ENCODE measurements around the gene KRTAP15-1.

The KRTAP15-1 gene

DNA sequence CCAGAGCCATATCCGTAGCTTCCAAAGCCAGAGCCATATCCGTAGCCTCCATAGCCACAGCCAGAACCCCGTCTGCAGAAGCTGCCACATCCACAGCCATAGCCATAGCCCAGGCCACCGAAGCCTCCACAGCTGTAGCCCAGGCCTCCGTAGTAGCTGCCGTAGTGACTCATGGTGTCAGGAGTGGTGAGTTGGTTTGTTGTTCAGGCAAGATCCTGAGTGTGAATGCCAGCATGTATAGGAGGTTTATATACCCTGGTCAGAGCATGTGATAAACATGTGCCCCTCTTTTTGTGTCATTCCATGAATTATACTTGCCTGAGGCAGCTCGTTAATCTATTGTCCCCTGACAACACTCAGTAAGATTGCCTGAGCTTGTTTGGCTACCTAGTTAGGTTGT is 40.1 kb downstream of the KRTAP15-1 start, which contains the start of gene KRTAP19-1:
TSS of gene KRTAP19-1 (minus strand) at position 223 of the 400 bp plus-strand sequence. CDS start at position 173, 50 bp downstream.
- Histone ChIP-seq H3K9me3 (ENCODE audit: insufficient read depth, low read depth, low read length) (no peaks in the 10 kb centered on the region), H3K79me2 (ENCODE audit: insufficient read depth, low read length) (no peaks in the 10 kb centered on the region), H3K4me1 (ENCODE audit: insufficient read depth, low read length, poor library complexity, severe bottlenecking) (no peaks in the 10 kb centered on the region), H3K4me3 (ENCODE audit: low read length, poor library complexity, severe bottlenecking) (no peak within 1 kb of the TSS), H3K4me2 (ENCODE audit: low read depth, low read length, poor library complexity, severe bottlenecking) (no peak within 1 kb of the TSS), H3K9ac (ENCODE audit: low read depth, low read length, poor library complexity, severe bottlenecking) (no peak within 1 kb of the TSS), H3K36me3 (ENCODE audit: insufficient read depth, low read length) (no peaks in the 10 kb centered on the region), H4K20me1 (ENCODE audit: insufficient read depth, low read length, poor library complexity, severe bottlenecking) (no peaks in the 10 kb centered on the region), H3K9me2 (replicated peaks; ENCODE audit: low read depth, low read length) (no peaks in the 10 kb centered on the region), H3F3A (ENCODE audit: low read depth) (no peaks in the 10 kb centered on the region), H2AFZ (ENCODE audit: low read length) (no peak within 1 kb of the TSS), H3K27me3 (ENCODE audit: insufficient read depth, low read length, poor library complexity, severe bottlenecking) (no peaks in the 10 kb centered on the region)
- TF ChIP-seq EZH2phosphoT487 (IDR thresholded peaks at IDR 0.05; ENCODE audit: borderline replicate concordance) = no peak
- TF ChIP-seq, protein P1, sequence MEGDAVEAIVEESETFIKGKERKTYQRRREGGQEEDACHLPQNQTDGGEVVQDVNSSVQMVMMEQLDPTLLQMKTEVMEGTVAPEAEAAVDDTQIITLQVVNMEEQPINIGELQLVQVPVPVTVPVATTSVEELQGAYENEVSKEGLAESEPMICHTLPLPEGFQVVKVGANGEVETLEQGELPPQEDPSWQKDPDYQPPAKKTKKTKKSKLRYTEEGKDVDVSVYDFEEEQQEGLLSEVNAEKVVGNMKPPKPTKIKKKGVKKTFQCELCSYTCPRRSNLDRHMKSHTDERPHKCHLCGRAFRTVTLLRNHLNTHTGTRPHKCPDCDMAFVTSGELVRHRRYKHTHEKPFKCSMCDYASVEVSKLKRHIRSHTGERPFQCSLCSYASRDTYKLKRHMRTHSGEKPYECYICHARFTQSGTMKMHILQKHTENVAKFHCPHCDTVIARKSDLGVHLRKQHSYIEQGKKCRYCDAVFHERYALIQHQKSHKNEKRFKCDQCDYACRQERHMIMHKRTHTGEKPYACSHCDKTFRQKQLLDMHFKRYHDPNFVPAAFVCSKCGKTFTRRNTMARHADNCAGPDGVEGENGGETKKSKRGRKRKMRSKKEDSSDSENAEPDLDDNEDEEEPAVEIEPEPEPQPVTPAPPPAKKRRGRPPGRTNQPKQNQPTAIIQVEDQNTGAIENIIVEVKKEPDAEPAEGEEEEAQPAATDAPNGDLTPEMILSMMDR (conservative IDR thresholded peaks at IDR 0.05; ENCODE audit: low read length) = no peak

DNA sequence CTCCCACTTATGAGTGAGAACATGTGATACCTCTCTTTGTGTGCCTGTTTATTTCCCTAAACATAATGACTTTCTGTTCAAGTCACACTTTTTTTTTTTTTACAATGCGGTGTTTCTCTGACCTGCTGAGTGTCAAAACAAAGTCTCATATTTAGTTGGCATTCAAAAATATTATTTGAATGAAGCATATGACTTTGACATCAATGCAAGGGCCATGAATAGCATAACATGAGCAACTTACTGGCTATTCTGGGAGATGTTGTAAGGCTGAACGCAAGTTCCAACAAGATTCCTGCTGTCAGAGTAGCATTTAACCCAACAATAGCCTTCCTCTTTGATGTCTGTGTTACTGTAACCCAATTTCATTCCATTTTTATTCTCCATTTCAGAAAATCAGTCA is 42.1 kb downstream of the KRTAP15-1 start:
- Histone ChIP-seq H3K79me2 (ENCODE audit: insufficient read depth, low read length) (no peaks in the 10 kb centered on the region), H3K9me3 (ENCODE audit: insufficient read depth, low read depth, low read length) (peaks cover 2% of the 10 kb centered on the region; the same call in 1 of the 2 replicates), H2AFZ (ENCODE audit: low read length) (no peak overlapping the region), H3K27me3 (ENCODE audit: insufficient read depth, low read length, poor library complexity, severe bottlenecking) (no peaks in the 10 kb centered on the region), H3K4me3 (ENCODE audit: low read length, poor library complexity, severe bottlenecking) (no peak overlapping the region), H4K20me1 (ENCODE audit: insufficient read depth, low read length, poor library complexity, severe bottlenecking) (no peaks in the 10 kb centered on the region), H3K36me3 (ENCODE audit: insufficient read depth, low read length) (no peaks in the 10 kb centered on the region), H3K9me2 (replicated peaks; ENCODE audit: low read depth, low read length) (no peaks in the 10 kb centered on the region), H3K4me2 (ENCODE audit: low read depth, low read length, poor library complexity, severe bottlenecking) (no peak overlapping the region), H3K9ac (ENCODE audit: low read depth, low read length, poor library complexity, severe bottlenecking) (no peak overlapping the region), H3K4me1 (ENCODE audit: insufficient read depth, low read length, poor library complexity, severe bottlenecking) (no peaks in the 10 kb centered on the region), H3F3A (ENCODE audit: low read depth) (no peaks in the 10 kb centered on the region)
- TF ChIP-seq, protein P1 (conservative IDR thresholded peaks at IDR 0.05; ENCODE audit: low read length) = no peak
- TF ChIP-seq EZH2phosphoT487 (IDR thresholded peaks at IDR 0.05; ENCODE audit: borderline replicate concordance) = no peak

DNA sequence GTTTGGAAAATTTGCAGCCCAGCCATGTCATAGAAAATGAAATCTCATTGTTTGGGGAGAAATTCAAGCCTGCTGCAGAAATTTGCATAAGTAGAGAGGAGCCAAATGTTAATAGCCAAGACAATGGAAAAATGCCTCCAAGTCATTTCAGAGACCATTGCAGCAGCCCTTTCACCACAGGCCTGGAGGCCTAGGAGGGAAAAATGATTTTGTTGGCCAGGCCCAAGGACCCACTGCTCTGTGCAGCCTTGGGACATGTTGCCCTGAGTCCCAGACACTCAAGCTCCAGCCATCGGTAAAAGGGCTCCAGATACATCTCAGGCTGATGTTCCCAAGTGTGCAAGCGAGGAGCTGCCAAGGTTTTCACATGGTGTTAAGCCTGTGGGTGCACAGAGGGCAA is 46.1 kb downstream of the KRTAP15-1 start:
- Histone ChIP-seq H3K9me3 (ENCODE audit: insufficient read depth, low read depth, low read length) (peaks cover 3% of the 10 kb centered on the region; the same call in 1 of the 2 replicates), H3F3A (ENCODE audit: low read depth) (no peaks in the 10 kb centered on the region), H3K9me2 (replicated peaks; ENCODE audit: low read depth, low read length) (no peaks in the 10 kb centered on the region), H3K79me2 (ENCODE audit: insufficient read depth, low read length) (no peaks in the 10 kb centered on the region), H3K4me3 (ENCODE audit: low read length, poor library complexity, severe bottlenecking) (no peak overlapping the region), H3K27me3 (ENCODE audit: insufficient read depth, low read length, poor library complexity, severe bottlenecking) (no peaks in the 10 kb centered on the region), H3K36me3 (ENCODE audit: insufficient read depth, low read length) (no peaks in the 10 kb centered on the region), H3K4me1 (ENCODE audit: insufficient read depth, low read length, poor library complexity, severe bottlenecking) (no peaks in the 10 kb centered on the region), H3K4me2 (ENCODE audit: low read depth, low read length, poor library complexity, severe bottlenecking) (no peak overlapping the region), H3K9ac (ENCODE audit: low read depth, low read length, poor library complexity, severe bottlenecking) (no peak overlapping the region), H2AFZ (ENCODE audit: low read length) (no peak overlapping the region), H4K20me1 (ENCODE audit: insufficient read depth, low read length, poor library complexity, severe bottlenecking) (no peaks in the 10 kb centered on the region)
- TF ChIP-seq, protein P1 (conservative IDR thresholded peaks at IDR 0.05; ENCODE audit: low read length) = no peak
- no peak for TF ChIP-seq EZH2phosphoT487 (IDR thresholded peaks at IDR 0.05; ENCODE audit: borderline replicate concordance)

Data from Loucy (cell line).